NB4 (cell line): ENCODE data around the gene ONECUT3.

Source experiments
- POLR2A ChIP-seq: IDR thresholded peaks from 2 replicates; pipeline ENCODE4 v1.6.1; 2011; ENCODE audit warnings: mild to moderate bottlenecking; ENCODE audit not compliant: insufficient read length; ENCODE audit errors: extremely low read depth
- TF ChIP-seq, protein P1 (sequence below): IDR thresholded peaks from one replicate; pipeline ENCODE4 v1.5.1; 2012; ENCODE audit warnings: low read depth, low read length
- TF ChIP-seq, protein P2 (sequence below): IDR thresholded peaks from 2 replicates; pipeline ENCODE4 v1.6.1; 2011; ENCODE audit warnings: low read depth, low read length

DNA sequence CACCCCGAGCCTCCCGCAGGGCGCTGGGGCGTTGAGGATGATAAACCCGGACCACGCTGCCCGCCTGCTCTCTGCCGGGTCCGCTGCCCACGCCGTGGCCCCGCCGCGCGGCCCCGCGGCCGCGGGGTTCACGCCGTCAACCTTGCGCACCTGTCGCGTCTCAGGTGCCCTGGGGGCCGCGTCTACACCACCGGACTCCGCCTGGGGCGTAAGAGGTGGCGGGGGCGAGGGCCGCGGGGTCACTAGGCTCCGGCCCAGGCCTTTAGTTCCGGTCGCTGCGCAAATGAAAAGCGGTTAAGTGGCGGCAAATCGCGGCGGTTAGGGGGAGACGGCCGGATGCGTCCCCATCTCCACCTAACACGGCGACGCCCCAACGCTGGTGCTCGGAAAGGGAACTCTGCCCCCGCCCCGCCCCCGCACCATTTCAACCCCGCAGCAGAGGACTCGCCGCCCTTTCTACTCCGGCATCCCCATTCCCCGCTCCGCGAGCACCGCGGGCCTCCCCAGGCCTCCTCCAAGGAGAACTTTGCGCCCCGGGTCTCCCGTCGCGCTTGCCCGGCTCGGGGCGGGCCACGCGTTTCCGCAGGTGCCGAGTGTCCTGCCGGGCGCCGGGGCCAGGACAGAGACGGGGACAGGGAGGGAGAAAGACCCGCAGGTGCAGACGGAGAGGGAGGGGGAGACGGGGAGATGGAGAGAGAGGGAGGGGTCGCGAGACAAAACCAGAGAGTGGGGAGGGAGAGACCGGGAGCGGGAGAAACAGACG is 4.3 kb downstream of the ONECUT3 start:
- TF ChIP-seq, protein P1, sequence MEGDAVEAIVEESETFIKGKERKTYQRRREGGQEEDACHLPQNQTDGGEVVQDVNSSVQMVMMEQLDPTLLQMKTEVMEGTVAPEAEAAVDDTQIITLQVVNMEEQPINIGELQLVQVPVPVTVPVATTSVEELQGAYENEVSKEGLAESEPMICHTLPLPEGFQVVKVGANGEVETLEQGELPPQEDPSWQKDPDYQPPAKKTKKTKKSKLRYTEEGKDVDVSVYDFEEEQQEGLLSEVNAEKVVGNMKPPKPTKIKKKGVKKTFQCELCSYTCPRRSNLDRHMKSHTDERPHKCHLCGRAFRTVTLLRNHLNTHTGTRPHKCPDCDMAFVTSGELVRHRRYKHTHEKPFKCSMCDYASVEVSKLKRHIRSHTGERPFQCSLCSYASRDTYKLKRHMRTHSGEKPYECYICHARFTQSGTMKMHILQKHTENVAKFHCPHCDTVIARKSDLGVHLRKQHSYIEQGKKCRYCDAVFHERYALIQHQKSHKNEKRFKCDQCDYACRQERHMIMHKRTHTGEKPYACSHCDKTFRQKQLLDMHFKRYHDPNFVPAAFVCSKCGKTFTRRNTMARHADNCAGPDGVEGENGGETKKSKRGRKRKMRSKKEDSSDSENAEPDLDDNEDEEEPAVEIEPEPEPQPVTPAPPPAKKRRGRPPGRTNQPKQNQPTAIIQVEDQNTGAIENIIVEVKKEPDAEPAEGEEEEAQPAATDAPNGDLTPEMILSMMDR: no peak
- TF ChIP-seq, protein P2, sequence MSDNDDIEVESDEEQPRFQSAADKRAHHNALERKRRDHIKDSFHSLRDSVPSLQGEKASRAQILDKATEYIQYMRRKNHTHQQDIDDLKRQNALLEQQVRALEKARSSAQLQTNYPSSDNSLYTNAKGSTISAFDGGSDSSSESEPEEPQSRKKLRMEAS: no peak
- no peak for TF ChIP-seq POLR2A
